ENCODE data around the gene OXTR.

Gene OXTR

DNA sequence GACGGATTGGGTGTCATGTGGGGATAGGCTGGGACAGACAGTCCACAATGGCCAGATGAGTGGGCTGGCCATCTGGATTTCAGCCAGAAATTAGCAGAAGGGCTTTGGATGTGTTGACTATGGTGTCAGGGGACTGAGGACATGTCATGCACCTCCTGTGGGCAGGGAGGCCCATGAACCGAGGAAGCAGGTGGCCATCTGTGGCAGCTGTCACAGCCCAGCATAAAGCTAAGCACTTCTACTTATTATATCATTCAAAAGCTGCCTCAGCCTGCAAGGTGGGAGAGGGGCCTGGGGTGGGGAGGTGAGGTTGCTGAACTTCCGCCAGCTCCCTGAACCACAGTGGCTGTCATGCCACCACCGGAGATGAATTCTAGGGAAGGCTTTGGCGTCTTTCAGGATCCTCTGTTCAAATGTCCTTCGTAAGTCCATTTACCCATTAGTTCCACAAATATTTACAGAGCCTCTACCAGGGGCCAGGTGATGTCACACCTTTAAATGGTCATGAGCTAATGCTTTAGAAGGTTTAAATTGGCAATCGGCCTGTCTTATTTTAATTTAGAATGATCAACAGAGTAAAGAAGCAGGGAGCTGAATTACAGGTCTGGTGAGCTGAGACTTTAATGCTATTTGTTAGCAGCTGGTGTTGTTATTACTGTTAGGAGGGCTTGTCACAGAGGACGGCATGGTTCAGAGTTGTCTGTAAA, 59.5 kb downstream of the OXTR start:
- DNase-seq, result no peak

DNA sequence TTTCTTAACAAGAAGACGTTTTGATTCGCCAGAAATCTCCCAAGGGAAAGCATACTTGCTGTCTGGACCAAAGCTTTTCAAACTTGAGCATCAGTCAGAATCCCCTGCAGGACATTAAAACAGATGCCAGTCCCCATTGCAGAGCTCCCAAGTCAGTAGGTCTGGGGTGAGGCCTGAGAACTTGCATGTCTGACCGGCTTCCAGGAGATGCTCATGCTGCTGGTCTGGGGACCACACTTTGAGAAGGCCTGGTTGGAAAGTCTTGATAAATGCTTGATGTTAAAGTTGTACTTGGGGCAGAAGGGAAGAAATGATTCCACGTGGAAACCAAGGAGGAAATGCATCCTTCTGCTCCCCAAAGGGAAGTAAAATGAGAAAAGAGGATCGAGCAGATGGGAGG, 60.1 kb downstream of the OXTR start:
- DNase-seq, result no peak

DNA sequence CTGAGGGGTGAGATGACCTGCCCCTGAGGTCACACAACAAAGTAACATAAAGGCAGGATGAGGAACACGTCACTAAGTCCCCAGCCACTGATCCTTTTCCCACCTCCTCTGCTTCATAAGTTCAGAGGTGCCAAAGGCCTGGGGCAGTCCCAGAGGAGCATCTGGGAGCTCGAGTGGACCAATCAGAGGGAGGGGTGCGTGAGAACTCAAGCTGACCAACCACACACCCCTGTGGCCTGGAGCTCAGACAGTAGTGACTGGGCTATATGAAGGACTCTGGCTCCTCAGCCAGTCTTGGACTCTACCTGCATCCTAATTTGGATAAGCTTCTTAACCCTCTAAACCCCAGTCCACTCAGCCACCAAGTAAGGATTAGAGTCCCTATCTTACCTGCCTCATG, 63.8 kb downstream of the OXTR start:
- DNase-seq, result no peak

DNA sequence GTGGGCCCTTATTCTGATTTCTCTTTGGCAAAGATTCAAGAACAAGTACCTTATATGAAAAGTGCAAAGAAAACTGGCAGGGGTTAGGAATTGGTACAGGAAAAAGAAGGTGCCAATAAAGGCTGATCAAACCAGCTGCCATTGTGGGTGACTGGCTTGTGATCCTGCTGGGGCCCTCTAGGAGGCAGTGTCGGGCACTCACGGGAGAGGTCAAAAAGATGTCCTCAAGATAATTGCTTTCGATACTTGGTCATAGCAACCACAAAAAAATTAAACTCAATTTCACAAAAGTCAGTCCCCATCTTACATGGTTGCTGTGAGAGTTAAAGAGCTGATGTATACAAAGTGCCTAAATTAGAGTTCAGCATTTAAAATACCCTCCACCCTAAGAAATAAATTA, 66.9 kb downstream of the OXTR start:
- DNase-seq, result no peak

Data from CD4-positive, alpha-beta T cell treated with Interleukin-15 for 1 hour (primary cell).